ENCODE data around the gene PCDHA3.
"Not testable (repeated sequence)": the region's sequence is repeated elsewhere in the genome, so short reads cannot be mapped to it uniquely, and the experiment has no call there.

Gene PCDHA3

DNA sequence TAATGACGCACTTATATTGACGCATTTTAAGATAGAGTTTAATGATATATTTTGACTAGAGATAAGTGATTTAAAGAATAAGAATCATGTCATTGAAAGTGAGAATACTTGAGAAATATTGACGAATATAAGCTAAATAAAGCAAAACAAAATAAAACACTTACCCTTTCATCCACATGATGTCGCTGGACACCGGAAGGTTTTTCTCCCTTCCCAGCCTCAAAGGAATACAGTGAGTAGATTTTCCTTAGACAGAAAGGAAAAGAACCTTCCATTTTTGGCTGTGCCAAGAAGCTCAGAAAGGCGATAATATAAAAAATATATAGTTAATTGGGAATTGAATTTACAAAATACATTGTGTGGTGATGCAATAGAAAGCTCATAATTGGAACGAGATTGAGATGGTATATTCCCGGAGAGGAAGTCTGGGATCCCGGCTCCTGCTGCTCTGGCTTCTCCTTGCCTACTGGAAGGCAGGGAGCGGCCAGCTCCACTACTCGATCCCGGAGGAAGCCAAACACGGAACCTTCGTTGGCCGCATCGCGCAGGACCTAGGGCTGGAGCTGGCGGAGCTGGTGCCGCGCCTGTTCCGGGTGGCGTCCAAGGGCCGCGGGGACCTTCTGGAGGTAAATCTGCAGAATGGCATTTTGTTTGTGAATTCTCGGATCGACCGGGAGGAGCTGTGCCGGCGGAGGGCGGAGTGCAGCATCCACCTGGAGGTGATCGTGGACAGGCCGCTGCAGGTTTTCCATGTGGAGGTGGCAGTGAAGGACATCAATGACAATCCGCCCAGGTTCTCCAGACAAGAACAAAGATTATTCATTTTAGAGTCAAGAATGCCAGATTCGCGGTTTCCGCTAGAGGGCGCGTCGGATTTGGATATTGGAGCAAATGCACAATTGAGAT is 20.8 kb downstream of the PCDHA3 start, which contains the start of gene PCDHA5:
TSS of gene PCDHA5 (plus strand) at position 239 of the 906 bp plus-strand sequence.
- no peak for DNase-seq

DNA sequence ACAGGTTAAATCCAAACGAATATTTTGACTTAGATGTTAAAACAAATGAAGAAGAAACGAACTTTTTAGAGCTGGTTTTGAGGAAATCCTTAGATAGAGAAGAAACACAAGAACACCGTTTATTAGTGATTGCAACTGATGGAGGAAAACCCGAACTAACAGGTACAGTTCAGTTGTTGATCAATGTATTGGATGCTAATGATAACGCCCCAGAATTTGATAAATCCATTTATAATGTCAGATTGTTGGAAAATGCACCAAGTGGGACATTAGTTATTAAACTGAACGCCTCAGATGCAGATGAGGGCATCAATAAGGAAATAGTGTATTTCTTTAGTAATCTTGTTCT is 21.4 kb downstream of the PCDHA3 start:
- DNase-seq: no peak

- not testable (repeated sequence) for DNase-seq
Observed at GRCh38 chr5:140822969-140823368, 22.1 kb downstream of the PCDHA3 start.

- no peak for DNase-seq
Observed at GRCh38 chr5:140823475-140823874, 22.6 kb downstream of the PCDHA3 start.

- DNase-seq: no peak
Observed at GRCh38 chr5:140827704-140828361, 27.0 kb downstream of the PCDHA3 start, which contains the start of gene PCDHA6. Gene PCDHA6, plus strand, starts transcription at chr5:140827960. Its CDS starts 132 bp downstream, at chr5:140828092.

DNA sequence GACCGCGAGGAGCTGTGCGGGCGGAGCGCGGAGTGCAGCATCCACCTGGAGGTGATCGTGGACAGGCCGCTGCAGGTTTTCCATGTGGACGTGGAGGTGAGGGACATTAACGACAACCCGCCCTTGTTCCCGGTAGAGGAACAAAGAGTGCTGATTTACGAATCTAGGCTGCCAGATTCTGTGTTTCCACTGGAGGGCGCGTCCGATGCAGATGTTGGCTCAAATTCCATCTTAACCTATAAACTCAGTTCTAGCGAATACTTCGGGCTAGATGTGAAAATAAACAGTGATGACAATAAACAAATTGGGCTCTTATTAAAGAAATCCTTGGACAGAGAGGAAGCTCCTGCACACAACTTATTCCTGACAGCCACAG is 27.5 kb downstream of the PCDHA3 start:
- no peak for DNase-seq

DNA sequence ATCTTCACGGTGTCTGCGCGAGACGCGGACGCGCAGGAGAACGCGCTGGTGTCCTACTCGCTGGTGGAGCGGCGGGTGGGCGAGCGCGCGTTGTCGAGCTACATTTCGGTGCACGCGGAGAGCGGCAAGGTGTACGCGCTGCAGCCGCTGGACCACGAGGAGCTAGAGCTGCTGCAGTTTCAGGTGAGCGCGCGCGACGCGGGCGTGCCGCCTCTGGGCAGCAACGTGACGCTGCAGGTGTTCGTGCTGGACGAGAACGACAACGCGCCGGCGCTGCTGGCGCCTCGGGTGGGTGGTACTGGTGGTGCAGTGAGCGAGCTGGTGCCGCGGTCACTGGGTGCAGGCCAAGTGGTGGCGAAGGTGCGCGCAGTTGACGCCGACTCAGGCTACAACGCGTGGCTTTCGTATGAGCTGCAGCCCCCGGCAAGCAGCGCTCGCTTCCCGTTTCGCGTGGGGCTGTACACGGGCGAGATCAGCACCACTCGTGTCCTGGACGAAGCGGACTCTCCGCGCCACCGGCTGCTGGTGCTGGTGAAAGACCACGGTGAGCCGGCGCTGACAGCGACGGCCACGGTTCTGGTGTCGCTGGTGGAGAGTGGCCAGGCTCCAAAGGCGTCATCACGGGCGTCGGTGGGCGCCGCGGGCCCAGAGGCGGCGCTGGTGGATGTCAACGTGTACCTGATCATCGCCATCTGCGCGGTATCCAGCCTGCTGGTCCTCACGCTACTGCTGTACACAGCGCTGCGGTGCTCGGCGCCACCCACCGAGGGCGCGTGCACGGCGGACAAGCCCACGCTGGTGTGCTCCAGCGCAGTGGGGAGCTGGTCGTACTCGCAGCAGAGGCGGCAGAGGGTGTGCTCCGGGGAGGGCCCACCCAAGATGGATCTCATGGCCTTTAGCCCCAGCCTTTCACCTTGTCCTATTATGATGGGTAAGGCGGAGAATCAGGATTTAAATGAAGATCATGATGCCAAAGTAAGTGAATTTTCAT is 28.9 kb downstream of the PCDHA3 start:
- not testable (repeated sequence) for DNase-seq

- DNase-seq: no peak
Observed at GRCh38 chr5:140833993-140834392, 33.1 kb downstream of the PCDHA3 start, which contains the start of gene PCDHA7. Gene PCDHA7, plus strand, starts transcription at chr5:140834269. Its CDS starts 115 bp downstream, at chr5:140834384.

DNA sequence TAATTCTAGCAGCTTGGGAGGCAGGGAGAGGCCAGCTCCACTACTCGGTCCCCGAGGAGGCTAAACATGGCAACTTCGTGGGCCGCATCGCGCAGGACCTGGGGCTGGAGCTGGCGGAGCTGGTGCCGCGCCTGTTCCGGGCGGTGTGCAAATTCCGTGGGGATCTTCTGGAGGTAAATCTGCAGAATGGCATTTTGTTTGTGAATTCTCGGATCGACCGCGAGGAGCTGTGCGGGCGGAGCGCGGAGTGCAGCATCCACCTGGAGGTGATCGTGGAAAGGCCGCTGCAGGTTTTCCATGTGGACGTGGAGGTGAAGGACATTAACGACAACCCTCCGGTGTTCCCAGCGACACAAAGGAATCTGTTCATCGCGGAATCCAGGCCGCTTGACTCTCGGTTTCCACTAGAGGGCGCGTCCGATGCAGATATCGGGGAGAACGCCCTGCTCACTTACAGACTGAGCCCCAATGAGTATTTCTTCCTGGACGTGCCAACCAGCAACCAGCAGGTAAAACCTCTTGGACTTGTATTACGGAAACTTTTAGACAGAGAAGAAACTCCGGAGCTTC is 33.7 kb downstream of the PCDHA3 start:
- DNase-seq: not testable (repeated sequence)

DNA sequence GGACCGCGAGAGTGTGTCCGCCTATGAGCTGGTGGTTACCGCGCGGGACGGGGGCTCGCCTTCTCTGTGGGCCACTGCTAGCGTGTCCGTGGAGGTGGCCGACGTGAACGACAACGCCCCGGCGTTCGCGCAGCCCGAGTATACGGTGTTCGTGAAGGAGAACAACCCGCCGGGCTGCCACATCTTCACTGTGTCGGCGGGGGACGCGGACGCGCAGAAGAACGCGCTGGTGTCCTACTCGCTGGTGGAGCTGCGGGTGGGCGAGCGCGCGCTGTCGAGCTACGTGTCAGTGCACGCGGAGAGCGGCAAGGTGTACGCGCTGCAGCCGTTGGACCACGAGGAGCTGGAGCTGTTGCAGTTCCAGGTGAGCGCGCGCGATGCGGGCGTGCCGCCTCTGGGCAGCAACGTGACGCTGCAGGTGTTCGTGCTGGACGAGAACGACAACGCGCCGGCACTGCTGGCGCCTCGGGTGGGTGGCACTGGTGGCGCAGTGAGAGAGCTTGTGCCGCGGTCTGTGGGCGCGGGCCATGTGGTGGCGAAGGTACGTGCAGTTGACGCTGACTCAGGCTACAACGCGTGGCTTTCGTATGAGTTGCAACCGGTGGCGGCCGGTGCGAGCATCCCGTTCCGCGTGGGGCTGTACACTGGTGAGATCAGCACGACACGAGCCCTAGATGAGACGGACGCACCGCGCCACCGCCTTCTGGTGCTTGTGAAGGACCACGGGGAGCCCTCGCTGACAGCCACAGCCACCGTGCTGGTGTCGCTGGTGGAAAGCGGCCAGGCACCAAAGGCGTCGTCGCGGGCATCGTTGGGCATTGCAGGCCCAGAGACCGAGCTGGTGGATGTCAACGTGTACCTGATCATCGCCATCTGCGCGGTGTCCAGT is 35.0 kb downstream of the PCDHA3 start:
- no peak for DNase-seq

GRCh38 chr5:140840978-140841962 is 40.4 kb downstream of the PCDHA3 start, which contains the start of gene PCDHA8:
Gene PCDHA8, plus strand, starts transcription at chr5:140841187. Its CDS starts 135 bp downstream, at chr5:140841322.
- DNase-seq: no peak

DNA sequence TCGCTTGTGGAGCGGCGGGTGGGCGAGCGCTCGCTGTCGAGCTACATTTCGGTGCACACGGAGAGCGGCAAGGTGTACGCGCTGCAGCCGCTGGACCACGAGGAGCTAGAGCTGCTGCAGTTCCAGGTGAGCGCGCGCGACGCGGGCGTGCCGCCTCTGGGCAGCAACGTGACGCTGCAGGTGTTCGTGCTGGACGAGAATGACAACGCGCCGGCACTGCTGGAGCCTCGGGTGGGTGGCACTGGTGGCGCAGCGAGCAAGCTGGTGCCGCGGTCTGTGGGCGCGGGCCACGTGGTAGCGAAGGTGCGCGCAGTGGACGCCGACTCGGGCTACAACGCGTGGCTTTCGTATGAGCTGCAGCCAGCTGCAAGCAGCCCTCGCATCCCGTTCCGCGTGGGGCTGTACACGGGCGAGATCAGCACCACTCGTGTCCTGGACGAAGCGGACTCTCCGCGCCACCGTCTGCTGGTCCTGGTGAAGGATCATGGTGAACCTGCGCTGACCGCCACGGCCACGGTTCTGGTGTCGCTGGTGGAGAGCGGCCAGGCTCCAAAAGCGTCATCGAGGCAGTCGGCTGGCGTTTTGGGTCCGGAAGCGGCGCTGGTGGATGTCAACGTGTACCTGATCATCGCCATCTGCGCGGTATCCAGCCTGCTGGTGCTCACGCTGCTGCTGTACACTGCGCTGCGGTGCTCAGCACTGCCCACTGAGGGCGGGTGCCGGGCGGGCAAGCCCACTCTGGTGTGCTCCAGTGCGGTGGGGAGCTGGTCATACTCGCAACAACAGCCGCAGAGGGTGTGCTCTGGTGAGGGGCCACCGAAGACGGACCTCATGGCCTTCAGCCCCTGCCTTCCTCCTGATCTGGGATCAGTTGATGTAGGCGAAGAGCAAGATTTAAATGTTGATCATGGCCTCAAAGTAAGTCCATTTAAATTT is 42.2 kb downstream of the PCDHA3 start:
- DNase-seq: no peak

GRCh38 chr5:140848139-140849102 is 47.6 kb downstream of the PCDHA3 start, which contains the start of gene PCDHA9:
Gene PCDHA9, plus strand, starts transcription at chr5:140848382. Its CDS starts 114 bp downstream, at chr5:140848496.
- not testable (repeated sequence) for DNase-seq

DNA sequence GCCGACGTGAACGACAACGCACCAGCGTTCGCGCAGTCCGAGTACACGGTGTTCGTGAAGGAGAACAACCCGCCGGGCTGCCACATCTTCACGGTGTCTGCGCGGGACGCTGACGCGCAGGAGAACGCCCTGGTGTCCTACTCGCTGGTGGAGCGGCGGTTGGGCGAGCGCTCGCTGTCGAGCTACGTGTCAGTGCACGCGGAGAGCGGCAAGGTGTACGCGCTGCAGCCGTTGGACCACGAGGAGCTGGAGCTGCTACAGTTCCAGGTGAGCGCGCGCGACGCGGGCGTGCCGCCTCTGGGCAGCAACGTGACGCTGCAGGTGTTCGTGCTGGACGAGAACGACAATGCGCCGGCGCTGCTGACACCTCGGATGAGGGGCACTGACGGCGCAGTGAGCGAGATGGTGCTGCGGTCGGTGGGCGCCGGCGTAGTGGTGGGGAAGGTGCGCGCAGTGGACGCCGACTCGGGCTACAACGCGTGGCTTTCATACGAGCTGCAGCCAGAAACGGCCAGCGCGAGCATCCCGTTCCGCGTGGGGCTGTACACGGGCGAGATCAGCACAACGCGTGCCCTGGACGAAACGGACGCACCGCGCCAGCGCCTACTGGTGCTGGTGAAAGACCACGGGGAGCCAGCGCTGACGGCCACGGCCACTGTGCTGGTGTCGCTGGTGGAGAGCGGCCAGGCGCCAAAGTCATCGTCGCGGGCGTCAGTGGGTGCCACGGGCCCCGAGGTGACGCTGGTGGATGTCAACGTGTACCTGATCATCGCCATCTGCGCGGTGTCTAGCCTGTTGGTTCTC is 49.2 kb downstream of the PCDHA3 start:
- DNase-seq: not testable (repeated sequence)
